Cardiac fibroblast (primary cell): ENCODE measurements around the gene TM9SF4.

ENCODE experiments used
- DNase-seq, 2 donors: peaks; one replicate each; pipeline versions ENCODE4 v3.0.0 to v3.0.0-alpha.2; 2010; ENCODE audit warnings: low read depth in 2 of 2
- H3K4me3 ChIP-seq, 2 donors: replicated peaks in 1 of 2; 1 replicate in 1 of 2; 2 replicates in 1 of 2; pipeline ENCODE4 v1.5.1; 2011; ENCODE audit warnings: low read depth in 2 of 2, low read length in 2 of 2, mild to moderate bottlenecking in 2 of 2, moderate library complexity in 1 of 2
- CTCF ChIP-seq: IDR thresholded peaks from one replicate; pipeline ENCODE4 v1.5.1; 2011; ENCODE audit warnings: low read depth, mild to moderate bottlenecking, low read length, inconsistent platforms

The TM9SF4 gene

DNA sequence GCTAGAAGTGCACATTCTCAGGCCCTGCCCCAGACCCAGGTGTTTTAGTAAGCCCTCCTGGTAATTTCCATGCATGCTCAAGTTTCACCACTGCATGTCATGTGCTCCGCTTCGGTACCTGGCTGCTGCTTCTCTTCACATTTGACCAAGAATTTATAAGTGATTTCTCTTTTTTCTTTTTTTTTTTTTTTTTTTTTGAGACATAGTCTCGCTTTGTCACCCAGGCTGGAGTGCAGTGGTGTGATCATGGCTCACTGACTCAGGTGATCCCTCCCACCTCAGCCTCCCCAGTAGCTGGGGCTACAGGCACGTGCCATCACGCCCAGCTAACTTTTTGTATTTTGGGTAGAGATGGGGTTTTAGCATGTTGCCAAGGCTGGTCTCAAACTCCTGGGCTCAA lies 16.0 kb downstream of the TM9SF4 start:
- TF ChIP-seq CTCF = no peak
- H3K4me3 ChIP-seq = no peak overlapping the region
- DNase-seq = no peak

DNA sequence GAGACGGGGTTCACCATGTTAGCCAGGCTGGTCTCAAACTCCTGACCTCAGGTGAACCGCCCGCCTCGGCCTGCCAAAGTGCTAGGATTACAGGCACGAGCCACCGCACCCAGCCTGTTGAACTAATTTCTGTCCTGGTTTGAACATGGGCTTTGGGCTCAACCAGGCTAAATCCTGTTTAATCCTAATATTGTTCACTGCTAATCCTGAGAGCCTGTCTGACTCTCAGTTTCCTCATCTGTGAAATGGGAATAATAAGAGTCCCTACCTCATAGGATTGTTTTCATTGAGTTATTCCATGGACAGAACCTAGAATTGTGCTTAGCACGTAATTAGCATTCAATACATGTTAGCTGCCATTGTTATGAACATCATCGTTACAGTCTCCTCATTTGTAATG lies 17.4 kb downstream of the TM9SF4 start:
- DNase-seq = no peak
- H3K4me3 ChIP-seq = no peak overlapping the region
- TF ChIP-seq CTCF = no peak

GRCh38 chr20:32127347-32127746 lies 17.8 kb downstream of the TM9SF4 start:
- no peak for TF ChIP-seq CTCF
- no peak overlapping the region for H3K4me3 ChIP-seq
- DNase-seq = no peak

DNA sequence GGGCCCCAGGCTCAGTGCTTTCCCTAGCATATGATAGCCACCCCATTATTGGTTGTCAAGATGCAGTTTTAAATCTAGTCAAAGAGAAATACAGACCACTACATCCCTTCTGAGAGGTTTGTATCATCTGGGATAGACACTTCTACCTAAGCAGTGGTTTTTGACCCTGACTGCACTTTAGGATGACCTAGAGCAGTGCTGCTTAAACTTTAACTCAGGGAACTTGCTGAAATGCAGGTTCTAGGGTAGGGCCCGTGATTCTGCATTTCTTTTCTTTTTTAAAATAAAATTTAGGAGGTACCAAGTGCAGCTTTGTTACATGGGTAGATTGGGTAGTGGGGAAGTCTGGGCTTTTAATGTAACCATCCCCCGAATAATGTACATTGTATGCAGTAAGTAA lies 18.7 kb downstream of the TM9SF4 start:
- DNase-seq = no peak
- no peak for TF ChIP-seq CTCF
- no peak overlapping the region for H3K4me3 ChIP-seq

GRCh38 chr20:32129863-32130262 lies 20.3 kb downstream of the TM9SF4 start:
- no peak for TF ChIP-seq CTCF
- no peak overlapping the region for H3K4me3 ChIP-seq
- no peak for DNase-seq

GRCh38 chr20:32130352-32130751 lies 20.8 kb downstream of the TM9SF4 start:
- no peak for TF ChIP-seq CTCF
- DNase-seq = peak; percentile 20 to 39
- no peak overlapping the region for H3K4me3 ChIP-seq

DNA sequence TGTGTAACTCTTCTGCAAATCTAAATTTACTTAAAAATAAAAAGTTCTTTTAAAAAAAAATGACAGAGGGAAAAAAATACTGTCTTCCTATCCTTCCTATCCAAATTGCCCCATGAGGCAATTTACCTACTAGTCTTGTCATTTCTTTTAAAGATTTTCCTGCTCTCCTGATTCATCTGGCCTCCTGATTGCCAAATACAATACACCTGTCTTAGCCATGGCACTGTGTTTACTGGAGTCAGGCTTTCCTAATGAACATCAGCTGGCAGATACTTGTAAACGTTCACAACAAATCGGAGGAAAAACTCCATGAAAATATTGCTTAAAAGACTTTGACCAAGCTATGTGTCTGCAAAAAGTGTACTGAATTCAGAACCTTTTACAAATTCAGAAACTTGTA lies 21.5 kb downstream of the TM9SF4 start:
- DNase-seq = no peak
- H3K4me3 ChIP-seq = no peak overlapping the region
- no peak for TF ChIP-seq CTCF
